ENCODE results near the gene DVL2.

The DVL2 gene

DNA sequence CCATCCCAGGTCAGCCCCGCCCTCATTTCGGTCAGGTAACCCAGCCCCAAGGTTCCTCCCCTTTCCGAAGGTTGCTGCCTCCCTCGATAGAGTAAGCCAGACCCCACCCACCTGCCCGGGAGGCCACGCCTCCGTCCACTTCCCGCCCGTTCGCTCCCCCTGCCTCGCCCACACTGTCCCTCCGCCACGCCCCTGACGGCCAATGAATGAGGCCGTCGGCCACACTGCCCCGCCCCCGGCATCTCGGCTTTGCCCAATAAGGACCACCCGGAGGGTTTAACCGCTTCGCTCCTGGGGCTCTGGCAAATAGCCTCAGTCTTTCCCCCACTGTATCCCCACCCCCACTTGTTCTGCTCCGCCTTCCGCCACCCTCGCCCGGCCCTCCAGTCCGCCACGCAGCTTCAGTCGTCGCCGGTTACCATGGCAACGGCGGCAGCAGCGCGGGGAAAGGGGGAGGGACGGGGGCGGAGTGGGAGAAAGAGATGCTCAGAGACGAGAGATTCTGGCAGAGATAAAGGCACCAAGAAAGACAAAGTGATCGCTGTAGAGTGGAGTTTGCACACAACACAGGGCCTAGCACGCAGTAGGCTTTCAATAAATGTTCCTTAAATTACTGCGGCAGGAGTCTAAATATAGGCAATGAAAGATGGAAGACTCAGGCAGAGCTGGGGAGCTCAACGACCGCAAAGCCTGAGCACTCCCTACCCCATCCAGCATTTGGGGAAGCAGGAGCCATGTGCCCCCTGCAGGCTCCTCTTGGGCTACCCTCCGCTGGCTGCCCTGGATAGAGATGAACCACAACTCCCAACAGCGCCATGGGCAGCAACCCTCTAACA, 19.8 kb downstream of the DVL2 start:
- DNase-seq (ENCODE audit: low read depth) = peak; percentile 98
- peak overlapping the region; percentile 48 for H3K4me3 ChIP-seq (ENCODE audit: low read depth, low read length)
- peak; percentile 48 for TF ChIP-seq CTCF (IDR thresholded peaks at IDR 0.05; ENCODE audit: insufficient read depth, low read depth, low read length, missing control alignments)

- TF ChIP-seq CTCF (IDR thresholded peaks at IDR 0.05; ENCODE audit: insufficient read depth, low read depth, low read length, missing control alignments) = peak; percentile 52
- peak overlapping the region; percentile 44 for H3K4me3 ChIP-seq (ENCODE audit: low read depth, low read length)
- peak; percentile 81 for DNase-seq (ENCODE audit: low read depth)
Measured at GRCh38 chr17:7213895-7214299, 20.4 kb downstream of the DVL2 start.

DNA sequence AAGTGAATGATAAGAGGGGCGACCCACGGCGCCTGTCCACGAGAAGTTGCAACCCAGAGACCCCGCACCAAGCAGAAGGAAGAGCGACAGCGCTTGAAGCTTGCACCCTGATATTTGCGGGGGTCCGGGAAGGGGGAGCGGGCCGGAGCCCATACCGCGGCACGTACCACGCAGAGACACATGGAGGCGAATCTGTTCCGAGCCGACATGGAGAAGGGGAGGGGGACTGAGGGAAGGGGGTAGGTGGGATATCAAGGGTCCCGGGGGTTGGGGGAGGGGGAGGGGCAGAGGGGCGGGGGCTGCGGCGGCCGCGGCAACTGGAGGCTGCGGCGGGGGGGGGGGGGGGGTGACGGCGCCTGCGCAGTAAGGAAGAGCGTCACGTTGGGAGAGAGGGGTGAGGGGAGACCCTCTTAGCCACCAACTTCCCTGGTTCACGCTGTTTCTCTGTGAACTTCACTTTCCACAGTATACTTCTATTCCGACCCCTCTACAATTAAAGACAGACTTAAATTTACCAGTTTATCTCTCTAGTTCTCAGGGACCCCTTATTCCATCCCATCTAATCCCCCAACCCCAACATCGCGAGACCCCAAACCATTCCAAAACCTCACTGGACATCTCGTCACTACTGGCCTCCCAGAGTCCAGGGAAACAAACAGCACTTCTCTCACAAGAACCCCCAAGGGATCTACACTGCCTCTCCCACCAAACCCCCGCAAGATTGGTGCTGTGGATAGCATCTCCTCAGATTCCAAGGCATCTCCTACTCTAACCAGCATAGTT, 22.6 kb downstream of the DVL2 start:
- TF ChIP-seq CTCF (IDR thresholded peaks at IDR 0.05; ENCODE audit: insufficient read depth, low read depth, low read length, missing control alignments) = no peak
- H3K4me3 ChIP-seq (ENCODE audit: low read depth, low read length) = no peak overlapping the region
- no peak for DNase-seq (ENCODE audit: low read depth)

DNA sequence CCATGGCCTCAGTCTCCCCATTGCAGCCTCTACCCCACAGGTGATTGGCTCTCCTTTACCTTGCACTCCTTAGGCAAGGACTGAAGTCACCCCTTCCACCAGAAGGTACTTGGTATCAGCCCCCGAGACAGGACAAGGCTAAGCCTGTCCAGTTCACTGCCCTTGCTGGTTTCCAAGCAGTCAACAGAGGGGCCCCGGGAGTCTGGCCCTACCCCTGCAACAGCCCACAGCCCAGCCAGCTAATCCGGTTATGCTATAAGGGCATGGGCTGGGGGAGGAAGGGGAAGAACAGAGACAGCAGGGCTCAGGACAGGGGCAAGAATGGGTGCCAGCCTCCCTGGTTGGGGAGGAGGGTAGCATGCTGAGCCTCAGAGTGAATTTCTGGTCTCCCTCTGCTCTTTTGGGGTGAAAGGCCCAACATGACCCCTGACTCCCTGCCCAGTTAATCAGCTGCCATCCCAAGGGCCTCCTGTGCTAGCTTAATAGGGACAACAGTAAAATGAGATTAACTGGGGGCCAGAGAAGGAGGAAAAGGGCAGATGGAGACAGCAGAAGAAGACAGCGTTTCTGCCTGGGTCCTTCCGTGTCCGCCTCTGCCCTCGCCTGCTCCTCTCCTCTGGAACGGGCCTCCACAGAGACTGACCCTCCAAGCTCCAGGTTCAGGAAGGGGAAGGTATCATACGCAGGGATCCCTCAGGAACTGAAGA, 25.4 kb downstream of the DVL2 start:
- DNase-seq (ENCODE audit: low read depth) = no peak
- H3K4me3 ChIP-seq (ENCODE audit: low read depth, low read length) = no peak overlapping the region
- no peak for TF ChIP-seq CTCF (IDR thresholded peaks at IDR 0.05; ENCODE audit: insufficient read depth, low read depth, low read length, missing control alignments)

DNA sequence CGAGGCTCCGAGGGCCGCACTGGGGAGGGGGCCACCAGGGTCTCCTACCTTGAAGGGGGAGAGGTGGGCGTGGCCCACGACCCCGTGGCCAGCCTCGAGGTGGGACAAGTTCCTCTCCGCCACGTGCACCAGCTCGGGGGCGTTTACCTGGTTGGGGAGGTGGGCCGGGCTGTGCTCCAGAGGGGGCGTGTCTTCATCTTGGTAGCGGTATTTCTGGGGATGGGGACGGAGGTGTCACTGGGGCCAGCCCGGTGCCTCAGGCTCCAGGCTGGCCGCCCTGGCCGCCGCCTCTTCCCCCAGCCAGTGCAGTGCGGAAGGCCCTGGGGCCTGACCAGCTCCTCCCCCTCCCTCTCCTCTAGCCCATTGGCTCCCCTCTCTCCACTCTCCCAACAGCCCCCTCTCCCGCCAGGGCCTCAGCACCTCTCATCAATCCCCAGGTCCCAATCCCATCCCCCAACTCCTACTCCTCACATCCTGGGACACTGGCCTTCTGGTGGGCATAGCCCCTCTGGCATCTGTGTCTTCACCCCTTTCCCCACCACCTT, 26.2 kb downstream of the DVL2 start:
- DNase-seq (ENCODE audit: low read depth) = no peak
- no peak for TF ChIP-seq CTCF (IDR thresholded peaks at IDR 0.05; ENCODE audit: insufficient read depth, low read depth, low read length, missing control alignments)
- no peak overlapping the region for H3K4me3 ChIP-seq (ENCODE audit: low read depth, low read length)

DNA sequence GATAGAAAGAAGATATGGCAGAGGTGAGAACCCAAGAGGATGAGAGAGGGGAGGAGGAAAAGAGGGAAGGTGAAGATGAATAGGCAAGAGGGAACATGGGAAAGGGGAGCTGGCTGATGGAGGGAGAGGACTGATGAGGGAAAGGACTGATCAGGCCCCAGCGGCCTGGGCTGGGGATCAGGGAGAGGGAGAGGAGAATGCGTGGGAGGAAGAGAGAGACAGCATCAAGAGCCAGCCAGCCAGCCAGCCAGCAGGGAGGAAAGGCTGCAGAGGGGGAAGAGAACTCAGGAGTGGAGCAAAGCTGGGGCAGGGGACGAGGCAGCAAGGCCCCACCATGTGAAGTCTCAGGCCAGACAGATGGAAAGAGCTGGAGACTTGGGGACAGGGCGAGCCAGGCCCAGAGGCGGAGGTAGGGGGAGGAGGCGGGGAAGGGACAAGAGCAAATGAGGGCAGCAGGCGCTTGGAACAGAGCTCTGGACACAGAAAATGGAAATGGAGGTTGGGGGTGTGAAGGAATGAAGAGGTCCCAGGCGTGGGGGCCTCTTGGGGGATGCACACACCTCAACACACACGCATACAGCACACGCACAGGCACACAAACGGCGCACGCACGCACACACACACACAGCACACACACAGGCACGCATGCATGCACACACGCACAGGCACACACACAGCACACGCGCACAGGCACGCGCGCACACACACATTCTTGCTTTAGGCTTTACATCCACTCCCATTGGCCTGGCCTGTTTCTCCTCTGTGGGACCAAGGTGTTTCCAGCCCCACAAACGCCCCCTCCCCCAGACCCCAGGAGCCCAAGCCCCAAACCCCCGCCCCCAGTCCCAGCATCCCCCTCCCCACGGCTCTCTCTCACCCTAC, 27.0 kb downstream of the DVL2 start:
- no peak for DNase-seq (ENCODE audit: low read depth)
- H3K4me3 ChIP-seq (ENCODE audit: low read depth, low read length) = no peak overlapping the region
- no peak for TF ChIP-seq CTCF (IDR thresholded peaks at IDR 0.05; ENCODE audit: insufficient read depth, low read depth, low read length, missing control alignments)
